Activated CD4-positive, alpha-beta T cell treated with anti-CD3 and anti-CD28 coated beads, Interleukin-2, amount 50 U/mL, for 24 hours (primary cell): ENCODE data around the gene CRKL.
A peak's percentile ranks its signal among the peaks of the same experiment; 100 is the strongest.
"Not testable (repeated sequence)": the region's sequence is repeated elsewhere in the genome, so short reads cannot be mapped to it uniquely, and the experiment has no call there.

Source experiments
- DNase-seq, 2 donors: peaks; one replicate each; pipeline ENCODE4 v3.0.0-alpha.2; 2020; ENCODE audit warnings: low read depth in 1 of 2, low spot score in 1 of 2

Gene CRKL, protein sequence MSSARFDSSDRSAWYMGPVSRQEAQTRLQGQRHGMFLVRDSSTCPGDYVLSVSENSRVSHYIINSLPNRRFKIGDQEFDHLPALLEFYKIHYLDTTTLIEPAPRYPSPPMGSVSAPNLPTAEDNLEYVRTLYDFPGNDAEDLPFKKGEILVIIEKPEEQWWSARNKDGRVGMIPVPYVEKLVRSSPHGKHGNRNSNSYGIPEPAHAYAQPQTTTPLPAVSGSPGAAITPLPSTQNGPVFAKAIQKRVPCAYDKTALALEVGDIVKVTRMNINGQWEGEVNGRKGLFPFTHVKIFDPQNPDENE

DNA sequence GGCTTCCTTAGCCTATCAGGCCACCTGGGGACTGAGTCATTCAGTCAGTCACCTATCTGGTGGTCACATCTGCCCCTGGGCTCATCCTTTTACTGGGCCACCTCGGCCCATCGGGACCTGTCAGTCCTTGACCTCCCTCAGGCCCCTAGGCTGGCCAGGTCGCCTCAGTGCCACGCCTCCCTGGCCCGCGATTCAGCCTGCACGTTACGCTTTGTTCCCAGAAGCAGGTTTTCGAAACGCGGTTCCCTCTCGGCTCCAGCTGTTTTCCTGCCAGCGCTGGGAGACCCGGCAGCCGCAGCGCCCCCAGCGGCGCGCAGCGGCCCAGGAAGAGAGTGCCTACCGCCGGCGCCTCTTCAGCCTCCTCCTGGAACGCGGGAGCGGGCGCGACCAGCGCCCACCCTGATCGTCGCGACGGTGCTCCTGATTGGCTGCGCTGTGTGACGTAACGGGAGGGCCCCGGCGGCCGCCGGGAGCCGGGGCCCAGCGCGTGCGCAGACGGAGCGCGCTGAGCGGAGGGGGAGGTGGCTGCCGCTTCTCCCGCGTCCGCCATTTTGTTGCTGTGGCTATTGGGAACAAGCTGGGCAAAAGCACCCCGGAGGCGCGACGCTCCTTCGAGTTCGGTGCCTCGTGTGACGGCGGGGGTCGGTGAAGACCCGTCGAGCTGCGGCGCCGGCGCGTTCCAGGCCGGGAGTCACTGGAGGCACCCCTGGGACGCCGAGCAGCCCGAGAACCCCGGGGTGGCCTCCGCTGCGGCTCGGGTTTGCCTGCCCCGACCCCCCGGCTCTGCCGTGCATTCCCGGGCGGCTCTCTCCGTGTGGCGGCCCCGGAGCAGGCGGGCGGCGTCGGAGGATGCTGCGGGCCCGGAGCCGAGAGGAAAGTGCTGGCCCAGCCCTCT lies at the start of gene CRKL:
Gene CRKL (plus strand): TSS at position 492 of the 895 bp plus-strand sequence. CDS start 528 bp downstream, outside the sequence.
- peak; percentile 90 to 92 for DNase-seq

DNA sequence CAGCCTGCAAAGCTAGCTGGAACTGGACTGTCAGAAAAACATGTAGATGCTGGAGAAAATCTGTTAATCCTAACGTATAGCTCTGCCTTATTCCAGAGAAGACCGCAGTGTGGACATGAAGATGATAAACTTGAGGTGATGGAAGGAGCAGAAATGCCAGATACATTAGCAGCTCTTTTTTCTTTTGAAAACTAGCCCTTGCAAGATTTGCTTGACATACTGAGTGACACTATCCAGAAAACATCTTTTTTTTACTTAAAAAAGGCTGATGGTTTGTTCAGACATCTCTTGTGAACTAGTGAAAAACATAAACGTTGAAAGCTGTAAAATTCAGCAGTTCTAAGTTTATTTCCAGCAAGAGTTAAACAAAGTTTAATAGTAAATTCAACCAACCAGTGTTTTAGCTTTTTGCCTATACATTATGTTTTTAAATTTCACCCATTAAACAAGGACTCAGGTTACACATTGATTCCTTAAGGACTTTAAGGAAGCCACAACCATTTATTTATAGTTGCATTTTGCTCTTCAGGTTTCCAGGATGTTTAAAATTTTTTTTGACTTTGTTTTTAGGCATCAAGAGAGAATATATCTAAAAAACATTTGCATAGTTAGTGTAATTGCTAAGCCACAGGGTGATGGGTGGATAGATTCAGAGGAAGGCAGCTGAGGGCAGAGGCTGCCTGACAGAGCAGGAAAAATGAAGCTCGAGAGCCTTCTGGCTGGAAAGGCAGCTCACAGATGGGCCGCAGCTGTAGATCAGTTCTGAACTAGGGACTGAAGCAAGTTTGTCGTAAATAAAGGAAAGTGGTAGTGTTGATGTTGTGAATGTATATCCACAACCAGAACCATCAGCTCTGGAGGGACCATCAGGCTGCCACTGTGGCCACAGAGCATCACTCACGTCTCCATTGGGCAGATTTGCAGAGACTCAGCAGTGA lies 48.9 kb upstream of the CRKL start:
- DNase-seq = no peak

DNA sequence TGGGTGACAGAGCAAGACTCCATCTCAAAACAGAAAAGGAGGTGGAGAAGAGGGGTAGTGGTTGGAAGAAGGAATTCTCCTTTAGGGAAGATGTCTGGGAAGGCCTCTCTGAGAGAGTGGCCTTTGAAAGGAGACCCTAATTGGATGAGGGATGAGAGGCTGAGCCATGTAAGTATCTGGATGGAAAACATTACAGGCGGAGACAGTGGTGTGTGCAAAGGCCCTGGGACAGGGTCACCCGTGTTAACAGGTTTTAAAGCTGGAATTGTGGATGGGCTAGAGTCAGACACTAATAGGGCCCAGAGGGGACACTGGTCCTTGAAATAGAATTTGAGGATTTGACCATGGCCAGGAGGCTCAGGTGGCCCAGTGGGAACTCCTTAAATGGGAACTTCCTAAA lies 48.0 kb upstream of the CRKL start:
- DNase-seq = no peak

DNA sequence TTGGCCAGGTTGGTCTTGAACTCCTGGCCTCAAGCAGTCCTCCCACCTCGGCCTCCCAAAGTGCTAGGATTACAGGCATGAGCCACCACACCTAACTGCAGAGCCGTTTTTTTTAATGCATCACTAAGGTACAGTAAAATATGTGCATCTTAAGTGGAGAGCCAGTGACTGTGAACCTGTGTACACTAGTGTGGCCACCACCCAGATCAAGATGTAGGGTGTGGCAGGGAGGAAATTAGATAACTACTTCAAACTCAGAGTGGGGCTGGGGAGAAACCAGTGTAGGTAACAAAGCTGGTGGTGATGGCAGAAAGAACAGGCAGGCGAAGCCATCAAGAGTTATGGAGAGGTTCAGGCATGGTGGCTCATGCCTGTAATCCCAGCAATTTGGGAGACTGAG lies 44.0 kb upstream of the CRKL start:
- DNase-seq = no peak

DNA sequence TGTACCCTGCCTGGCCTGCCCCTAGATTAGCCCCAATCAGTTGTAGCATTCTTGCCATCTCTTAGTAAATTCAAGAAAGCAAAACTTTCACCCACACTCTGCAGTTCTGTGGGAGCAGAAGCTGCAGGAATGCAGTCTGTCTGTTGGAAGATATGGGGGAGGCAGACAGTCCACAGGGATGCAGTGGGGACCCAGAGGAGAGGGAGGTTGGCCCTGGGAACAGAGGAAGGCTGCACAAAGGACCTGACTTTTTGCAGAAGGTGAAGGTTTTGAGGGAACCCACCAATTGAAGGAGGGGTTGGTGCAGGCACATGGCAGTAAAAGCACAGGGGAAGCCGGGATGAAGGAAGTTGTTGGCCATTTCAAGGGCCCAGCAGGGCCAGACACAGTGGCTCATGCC lies 41.9 kb upstream of the CRKL start:
- DNase-seq = no peak

DNA sequence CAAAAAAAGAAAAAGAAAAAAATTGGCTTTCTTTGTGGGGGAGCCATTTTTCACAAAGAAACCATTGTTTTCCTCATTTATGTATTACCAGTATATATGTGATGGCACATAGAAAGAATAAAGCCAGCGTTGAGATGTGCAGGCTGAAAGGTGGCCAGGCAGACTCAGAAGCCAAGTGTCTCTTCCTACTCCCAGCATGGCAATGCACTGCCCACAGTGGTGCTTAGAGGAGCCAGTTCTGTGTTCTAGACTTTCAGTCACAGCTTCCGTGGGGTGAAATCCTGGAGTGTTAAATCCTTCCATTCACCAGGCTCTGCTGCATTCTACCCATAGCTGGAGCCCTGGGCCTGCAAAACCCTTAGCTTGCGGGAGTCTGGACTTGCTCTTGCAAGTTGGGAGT lies 39.5 kb upstream of the CRKL start:
- DNase-seq = no peak

DNA sequence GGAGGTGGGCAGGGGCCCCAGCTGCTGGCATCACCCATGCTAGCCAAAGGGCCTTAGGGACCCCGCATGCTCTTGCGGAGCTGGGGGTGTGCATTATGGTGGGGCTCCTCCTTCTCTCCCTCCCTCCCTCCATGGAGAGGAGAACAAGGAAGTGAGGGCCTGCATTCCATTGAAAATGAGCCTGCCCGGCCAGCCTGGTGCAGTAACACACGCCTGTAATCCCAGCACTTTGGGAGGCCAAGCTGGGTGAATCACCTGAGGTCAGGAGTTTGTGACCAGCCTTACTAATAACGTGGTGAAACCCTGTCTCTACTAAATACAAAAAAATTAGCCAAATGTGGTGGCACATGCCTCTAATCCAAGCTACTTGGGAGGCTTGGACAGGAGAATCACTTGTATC lies 36.0 kb upstream of the CRKL start:
- no peak for DNase-seq

DNA sequence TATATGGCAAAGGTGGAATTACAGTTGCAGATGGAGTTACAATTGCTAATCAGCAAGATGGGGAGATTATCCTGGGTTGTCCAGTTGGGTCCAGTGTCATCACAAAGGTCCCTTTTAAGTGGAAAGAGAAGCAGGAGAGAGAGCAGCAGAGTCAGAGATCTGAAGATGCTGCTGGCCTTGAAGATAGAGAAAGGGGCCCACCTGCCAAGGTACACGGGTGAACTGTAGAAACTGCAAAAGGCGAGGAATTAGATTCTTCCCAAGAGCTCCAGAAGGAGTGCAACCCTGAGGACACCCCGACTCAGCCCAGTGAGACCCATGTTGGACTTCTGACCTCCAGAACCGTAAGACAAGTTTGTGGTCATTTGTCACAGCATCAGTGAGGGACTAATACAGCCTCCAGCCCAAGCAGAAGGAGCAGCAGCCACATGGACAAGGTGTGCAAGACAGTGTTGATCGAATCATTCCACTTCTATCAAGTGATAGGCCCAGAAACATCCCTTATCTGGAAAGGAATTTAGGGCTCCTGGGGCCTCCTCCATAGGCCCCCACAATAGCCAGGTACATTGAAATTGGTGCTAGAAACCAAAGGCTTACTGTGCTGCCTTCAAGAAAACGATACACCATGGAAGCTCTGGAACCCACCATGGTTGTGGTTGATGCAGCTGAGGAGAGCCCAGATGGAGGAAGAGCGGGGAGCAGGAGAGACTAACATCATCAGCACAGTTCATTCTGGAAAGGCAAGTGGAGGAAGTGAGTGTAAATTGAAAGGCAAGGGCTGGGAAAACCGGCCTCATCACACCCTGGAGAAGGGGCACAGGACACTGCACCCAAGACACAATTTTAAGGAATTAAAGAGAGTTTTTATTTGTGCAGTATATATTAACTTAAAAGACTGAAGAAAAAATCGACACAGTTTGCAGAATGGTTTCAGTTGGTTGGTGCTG lies 35.1 kb upstream of the CRKL start:
- no peak for DNase-seq

DNA sequence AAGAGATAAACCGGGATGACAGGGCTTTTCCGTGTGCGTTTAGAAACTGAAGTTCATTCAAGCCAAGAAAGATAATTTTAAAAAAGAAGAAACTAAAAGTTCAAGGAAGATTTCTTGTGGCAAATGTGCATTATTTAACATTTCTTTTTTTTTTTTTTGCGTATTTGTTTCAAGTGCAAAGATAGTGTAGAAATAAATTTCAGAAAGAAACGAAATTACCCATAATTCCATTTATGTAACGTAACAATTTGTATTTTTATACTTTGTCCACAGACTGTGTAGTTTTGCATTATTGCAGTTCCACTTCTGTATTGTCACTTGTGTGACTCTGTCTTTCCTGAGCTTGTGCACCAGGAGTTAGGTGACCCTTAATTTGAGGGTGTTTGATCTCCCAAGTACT lies 34.4 kb upstream of the CRKL start:
- DNase-seq = no peak

DNA sequence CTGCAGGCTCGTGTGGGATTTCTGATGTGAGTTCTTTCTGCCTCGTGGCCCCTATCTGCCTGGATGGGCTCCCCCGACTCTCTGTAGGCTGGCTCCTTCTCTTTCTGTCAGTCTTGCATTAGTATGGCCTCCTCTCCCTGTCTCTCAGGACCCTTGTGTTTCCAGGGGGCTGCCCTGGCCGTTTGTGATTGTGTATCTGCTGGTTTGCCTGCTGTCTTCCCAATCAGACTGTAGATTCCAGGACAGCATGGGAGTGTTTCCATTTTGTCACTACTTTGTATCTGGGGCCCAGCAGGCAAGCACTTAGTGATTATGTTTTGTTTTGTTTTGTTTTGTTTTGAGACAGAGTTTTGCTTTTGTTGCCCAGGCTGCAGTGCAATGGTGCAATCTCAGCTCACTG lies 32.8 kb upstream of the CRKL start:
- no peak for DNase-seq

DNA sequence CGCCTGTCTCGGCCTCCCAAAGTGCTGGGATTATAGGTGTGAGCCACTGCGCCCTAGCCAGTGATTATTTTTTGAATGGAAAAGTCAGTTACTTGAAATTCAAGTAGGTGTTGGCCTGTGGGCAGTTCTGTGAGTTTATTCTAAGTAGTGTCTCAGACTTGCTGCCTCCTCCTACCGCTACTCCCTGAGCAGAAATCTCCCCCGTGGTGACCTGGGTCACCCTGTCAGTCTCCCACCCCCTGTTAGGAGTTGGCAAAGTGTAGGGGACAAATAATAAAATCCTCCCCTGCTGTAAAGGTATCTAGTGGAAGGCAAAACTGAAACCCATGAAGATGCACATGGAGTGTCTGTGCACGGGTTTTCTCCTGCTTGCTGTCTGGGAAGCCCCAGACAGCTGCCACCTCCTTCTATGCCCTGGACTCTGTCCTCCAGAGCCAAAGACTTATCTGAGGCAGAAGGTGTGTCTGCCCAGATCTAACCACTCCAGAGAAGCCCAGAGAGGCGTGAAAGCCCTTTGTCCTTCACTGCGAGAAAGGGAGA lies 32.1 kb upstream of the CRKL start:
- DNase-seq = no peak

DNA sequence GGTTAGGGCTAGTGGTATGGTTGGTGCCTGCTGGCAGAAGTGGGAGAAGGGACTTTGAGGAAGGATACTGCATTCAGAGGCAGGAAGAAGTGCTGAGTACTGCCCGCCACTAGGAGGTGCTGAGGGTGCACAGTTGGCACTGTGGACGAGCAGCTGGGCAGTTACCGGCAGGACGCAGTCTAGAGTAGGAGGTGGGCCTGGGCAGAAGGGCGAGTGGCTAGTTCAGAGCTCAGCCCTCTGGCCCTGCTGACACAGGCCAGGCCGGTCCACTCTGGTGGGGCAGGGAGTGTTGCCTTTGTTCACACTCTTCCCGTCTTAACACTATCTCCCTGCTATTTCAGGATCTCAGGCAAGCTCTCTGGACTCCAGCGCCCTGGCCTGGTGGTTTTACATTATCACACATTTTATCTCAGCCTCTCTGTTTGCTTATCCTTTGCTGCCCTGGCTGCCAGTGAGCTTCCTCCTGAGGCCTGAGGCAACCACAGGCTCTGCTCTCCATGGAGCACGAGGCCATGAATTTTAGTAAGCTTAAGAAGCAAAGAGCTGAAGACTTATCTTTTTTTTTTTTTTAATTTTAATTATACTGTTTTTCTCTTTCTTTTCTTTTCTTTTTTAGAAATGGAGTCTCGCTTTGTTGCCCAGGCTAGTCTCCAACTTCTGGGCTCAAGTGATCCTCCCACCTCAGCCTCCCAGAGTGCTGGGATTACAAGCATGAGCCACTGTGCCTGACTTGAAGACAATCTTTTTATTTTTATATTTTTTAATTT lies 31.5 kb upstream of the CRKL start:
- no peak for DNase-seq

DNA sequence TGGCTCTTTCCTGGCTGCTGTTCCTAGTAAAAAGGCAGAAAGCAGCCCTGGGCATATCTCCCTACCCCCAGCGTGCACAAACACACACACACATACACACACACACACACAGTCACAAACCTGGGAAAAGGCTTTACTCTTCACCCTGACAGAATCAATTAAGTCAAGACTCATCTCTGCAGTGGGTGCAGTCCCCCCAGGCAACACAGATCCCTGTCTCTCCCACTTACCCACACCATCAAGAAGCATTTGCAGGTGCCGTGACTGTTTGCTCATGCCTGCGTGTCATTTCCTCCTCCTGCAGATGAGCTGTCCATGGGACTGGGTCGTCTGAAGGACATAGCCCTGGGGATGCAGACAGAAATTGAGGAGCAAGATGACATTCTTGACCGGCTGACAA lies 29.8 kb upstream of the CRKL start:
- DNase-seq = no peak

DNA sequence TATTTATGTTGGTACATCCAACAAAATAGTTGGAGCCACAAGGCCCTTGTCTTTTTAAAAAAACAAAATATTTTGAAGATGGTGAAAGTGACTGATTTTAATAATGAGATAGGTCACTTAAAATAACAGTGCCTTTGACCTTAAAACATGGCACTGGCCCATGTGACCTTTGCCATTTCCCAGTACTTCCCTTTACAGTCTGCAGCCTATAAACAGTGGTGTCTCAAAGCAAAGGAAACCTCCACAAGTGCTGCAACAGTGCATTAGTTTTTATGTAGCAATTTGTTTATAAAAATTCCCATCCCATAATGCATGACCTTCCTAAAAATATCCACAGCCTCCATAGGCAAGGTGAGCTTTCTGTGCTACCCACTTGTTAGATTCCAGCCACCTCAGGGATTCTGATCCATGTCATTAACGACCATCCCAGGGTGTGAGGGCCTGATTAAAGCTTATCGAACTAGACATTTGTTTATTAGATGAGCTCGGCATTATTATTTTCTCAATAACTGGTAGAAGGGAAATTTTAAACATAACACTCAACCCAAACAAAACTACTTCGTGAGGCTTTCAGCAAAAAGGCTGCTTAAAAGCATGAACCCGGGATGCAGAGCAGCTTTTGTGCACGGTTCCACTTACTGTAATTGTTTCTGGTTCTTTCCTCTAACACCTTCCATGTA lies 28.0 kb upstream of the CRKL start:
- DNase-seq = no peak

DNA sequence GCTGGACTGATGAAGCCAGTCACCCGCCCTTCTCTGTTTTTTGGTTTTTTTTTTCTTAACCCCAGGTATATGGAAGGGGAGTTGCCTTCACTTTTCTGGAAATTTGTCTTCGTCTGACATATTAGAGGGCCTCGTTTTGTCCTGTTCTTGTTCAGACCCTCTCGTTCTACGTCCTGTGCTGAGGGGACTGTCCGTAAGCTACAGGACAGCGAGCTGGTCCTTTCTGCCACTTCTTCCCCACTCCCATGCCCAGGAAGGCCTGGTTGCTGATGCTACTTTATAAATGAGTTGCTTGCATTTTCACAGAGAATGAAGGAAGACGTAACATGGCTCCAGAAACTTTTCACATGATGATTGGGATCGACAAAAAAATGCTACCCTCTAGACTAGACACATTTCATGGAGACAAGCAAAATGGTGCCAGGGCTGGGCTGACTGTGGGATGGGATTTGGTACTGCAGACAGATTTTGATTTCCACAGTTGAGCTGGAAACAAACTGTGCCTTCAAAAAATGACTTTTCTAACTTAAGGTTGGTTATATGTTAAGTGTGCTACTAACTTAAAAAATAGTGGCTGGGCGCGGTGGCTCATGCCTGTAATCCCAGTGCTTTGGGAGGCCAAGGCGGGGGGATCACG lies 27.2 kb upstream of the CRKL start:
- no peak for DNase-seq

DNA sequence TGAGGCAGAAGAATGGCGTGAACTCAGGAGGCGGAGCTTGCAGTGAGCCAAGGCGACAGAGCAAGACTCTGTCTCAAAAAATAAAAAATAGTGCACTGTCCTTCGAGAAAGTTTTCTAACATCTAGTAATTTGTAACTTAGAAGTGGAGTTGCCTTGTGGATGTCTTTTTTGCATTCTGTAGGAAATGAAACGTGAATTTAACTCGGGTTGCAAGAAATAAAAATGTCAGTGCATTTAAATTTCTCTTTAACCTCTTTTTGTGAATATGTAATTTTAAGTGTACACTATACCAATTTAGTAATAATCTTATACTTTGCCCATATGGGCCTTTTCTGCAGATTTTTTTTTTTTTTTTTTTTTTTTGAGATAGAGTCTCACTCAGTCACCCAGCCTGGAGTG lies 26.2 kb upstream of the CRKL start:
- no peak for DNase-seq

DNA sequence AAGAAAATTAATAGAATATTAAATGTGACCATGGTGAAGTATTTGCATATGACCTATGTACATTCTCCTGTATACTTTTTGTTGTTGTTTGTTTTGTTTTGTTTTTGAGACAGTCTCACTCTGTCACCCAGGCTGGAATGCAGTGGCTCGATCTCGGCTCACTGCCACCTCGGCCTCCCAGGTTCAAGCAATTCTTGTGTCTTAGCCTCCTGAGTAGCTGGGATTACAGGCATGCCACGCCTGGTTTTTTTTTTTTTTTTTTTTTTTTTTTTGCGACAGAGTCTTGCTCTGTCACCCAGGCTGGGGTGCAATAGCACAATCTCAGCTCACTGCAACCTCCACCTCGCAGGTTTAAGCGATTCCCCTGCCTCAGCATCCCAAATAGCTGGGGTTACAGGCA lies 19.5 kb upstream of the CRKL start:
- DNase-seq = not testable (repeated sequence)

DNA sequence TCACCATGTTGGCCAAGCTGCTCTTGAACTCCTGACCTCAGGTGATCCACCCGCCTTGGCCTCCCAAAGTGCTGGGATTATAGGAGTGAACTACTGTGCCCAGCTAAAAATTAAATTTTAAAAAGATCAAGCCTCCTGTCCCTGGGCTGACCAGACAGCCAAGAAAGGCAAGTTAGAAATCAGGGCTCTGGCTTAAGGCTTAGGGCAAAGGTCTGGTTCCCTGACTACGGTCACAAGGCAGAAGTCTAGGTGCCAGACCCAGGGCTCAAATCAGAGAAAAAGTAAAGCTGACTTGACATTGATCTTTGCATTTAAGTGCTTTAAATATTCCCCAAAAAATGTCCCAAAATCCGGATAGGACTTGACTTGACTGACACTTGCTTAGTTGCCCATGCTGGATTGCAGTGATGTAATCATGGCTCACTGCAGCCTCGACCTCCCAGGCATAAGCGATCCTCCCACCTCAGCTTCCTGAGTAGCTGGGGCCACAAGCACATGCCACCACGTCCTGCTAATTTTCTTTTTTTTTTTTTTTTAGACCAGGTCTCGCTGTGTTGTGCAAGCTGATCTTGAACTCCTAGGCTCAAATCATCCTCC lies 17.3 kb upstream of the CRKL start:
- DNase-seq = no peak
